Activated T-helper 1 cell treated with anti-CD3 and anti-CD28 coated beads, Interleukin-12 subunit alpha, Interleukin-12 subunit beta, Interleukin-2, Interleukin-4 antibody, amounts not matched to agents 30 ng/mL and 10 ng/mL and 1 ng/mL, durations not matched to agents 14 hours and 24 hours and 36 hours (primary cell): Measurements from ENCODE around the gene CPLANE2. TPM values are rescaled to one million over a fixed set of nuclear protein-coding genes. Genes with fewer than 3 reads are reported as not detected.

Experiments used
- DNase-seq: peaks from one replicate; pipeline ENCODE4 v3.0.0; 2021; ENCODE audit warnings: low spot score
- H3K27ac Mint-ChIP-seq: one replicate; pipeline ENCODE4 v1.8.0; 2021; ENCODE audit warnings: mild to moderate bottlenecking, mixed read lengths
- H3K27me3 Mint-ChIP-seq: one replicate; pipeline ENCODE4 v1.8.0; 2022; ENCODE audit warnings: mild to moderate bottlenecking, moderate library complexity, mixed read lengths; ENCODE audit not compliant: insufficient read depth
- H3K36me3 Mint-ChIP-seq: one replicate; pipeline ENCODE4 v1.8.0; 2021; ENCODE audit warnings: low read depth, mixed read lengths
- H3K4me1 Mint-ChIP-seq: one replicate; pipeline ENCODE4 v1.8.0; 2021; ENCODE audit warnings: low read depth, mixed read lengths
- H3K4me3 Mint-ChIP-seq: one replicate; pipeline ENCODE4 v1.8.0; 2021; ENCODE audit warnings: mild to moderate bottlenecking, moderate library complexity, mixed read lengths
- H3K9me3 Mint-ChIP-seq: one replicate; pipeline ENCODE4 v1.8.0; 2021; ENCODE audit warnings: mixed read lengths
- intact Hi-C: fragments of 100-400 bp; cut with micrococcal nuclease; formaldehyde crosslinking; loops from one replicate; pipeline ENCODE4 v1.15.1; 2024
- total RNA-seq: library from RNA; stranded (reverse); gene quantifications from 2 replicates; pipeline ENCODE4 v1.2.3, GENCODE V29; 2022

The CPLANE2 gene
- 3.8 and 4.1 TPM in 2 replicates for total RNA-seq

GRCh38 chr1:16236511-16237342, at the start of gene CPLANE2:
CPLANE2 (minus strand) TSS chr1:16237183; CDS start chr1:16236742, 441 bp downstream.
- Mint-ChIP-seq H3K36me3 (no peaks in the 10 kb centered on the region), H3K4me1 (peaks cover 26% of the 10 kb centered on the region)

DNA sequence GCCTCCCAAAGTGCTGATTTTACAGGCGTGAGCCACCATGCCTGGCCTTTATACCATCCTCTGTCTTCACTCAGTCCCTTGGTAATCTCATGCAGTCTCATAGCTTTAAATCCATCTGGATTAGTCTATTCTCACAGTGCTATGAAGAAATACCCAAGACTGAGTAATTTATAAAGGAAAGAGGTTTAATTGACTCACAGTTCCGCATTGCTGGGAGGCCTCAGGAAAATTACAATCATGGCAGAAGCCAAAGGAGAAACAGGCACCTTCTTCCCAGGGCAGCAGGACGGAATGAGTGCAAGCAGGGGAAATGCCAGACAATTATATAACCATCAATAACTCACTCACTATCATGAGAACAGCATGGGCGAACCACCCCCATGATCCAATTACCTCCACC, 49.1 kb upstream of the CPLANE2 start:
- Mint-ChIP-seq H3K36me3 (peaks cover 16% of the 10 kb centered on the region), H3K4me1 (peaks cover 5% of the 10 kb centered on the region), H3K27ac (no peak overlapping the region), H3K4me3 (no peak overlapping the region), H3K9me3 (no peaks in the 10 kb centered on the region), H3K27me3 (no peaks in the 10 kb centered on the region)
- no peak for DNase-seq
- intact Hi-C loops, result no loop called here

More at GRCh38 chr1:16236511-16237342, at the start of gene CPLANE2:
- DNase-seq, result peak; percentile 96
- Mint-ChIP-seq H3K4me3 (peak within 1 kb of the TSS; percentile 83), H3K27me3 (no peaks in the 10 kb centered on the region), H3K9me3 (no peaks in the 10 kb centered on the region), H3K27ac (peak within 1 kb of the TSS; percentile 87)
- intact Hi-C loops, result loop anchor here (1.0 to 5.0 kb wide), 8 partner anchors 8 to 619 kb away; partner anchors contain the start of genes DDI2, FBXO42, NECAP2 and SZRD1

DNA sequence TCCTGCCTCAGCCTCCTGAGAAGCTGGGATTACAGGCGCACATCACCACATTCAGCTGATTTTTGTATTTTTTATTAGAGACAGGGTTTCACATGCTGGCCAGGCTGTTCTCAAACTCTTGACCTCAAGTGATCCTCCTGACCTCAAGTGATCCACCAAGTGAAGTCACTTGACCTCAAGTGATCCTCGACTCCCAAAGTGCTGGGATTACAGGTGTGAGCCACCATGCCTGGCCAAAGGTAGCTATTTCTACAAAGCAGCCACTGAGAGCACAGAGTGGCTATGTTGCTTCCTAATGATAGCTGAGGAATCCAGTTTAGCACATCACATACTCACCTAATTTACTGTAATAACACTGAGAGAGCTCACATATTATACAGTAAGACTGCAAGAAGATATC, 44.8 kb upstream of the CPLANE2 start:
- no peaks in the 10 kb centered on the region for H3K27me3 Mint-ChIP-seq
- no peak overlapping the region for H3K4me3 Mint-ChIP-seq
- H3K4me1 Mint-ChIP-seq, result peaks cover 5% of the 10 kb centered on the region
- H3K36me3 Mint-ChIP-seq, result peaks cover 10% of the 10 kb centered on the region
- intact Hi-C loops, result no loop called here
- no peak for DNase-seq
- H3K27ac Mint-ChIP-seq, result no peak overlapping the region
- no peaks in the 10 kb centered on the region for H3K9me3 Mint-ChIP-seq

DNA sequence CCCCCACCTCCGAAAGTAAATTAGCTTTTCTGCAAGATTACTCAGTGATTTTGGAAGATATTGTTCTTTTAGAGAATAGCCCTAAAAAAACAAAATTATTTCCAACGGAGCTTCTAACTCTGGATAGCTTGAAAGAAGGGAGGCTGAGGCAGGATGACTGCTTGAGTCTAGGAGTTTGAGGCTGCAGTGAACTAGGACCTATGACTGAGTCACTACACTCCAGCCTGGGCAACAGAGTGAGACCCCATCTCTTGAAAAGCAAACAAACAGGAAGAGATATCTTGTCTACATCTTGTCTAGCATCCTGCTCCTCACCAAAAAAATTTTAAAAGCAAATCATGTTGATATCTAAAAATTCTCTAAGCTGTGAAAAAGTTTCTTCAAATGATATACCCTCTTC, 42.2 kb upstream of the CPLANE2 start:
- peaks cover 8% of the 10 kb centered on the region for H3K36me3 Mint-ChIP-seq
- no peak for DNase-seq
- intact Hi-C loops, result no loop called here
- no peak overlapping the region for H3K27ac Mint-ChIP-seq
- H3K9me3 Mint-ChIP-seq, result no peaks in the 10 kb centered on the region
- H3K4me3 Mint-ChIP-seq, result no peak overlapping the region
- H3K27me3 Mint-ChIP-seq, result no peaks in the 10 kb centered on the region
- peaks cover 2% of the 10 kb centered on the region for H3K4me1 Mint-ChIP-seq

GRCh38 chr1:16276302-16277030, 39.5 kb upstream of the CPLANE2 start:
- Mint-ChIP-seq H3K9me3 (no peaks in the 10 kb centered on the region), H3K4me1 (peaks cover 3% of the 10 kb centered on the region), H3K4me3 (no peak overlapping the region), H3K36me3 (peaks cover 4% of the 10 kb centered on the region), H3K27me3 (no peaks in the 10 kb centered on the region), H3K27ac (no peak overlapping the region)
- intact Hi-C loops, result no loop called here
- DNase-seq, result no peak

DNA sequence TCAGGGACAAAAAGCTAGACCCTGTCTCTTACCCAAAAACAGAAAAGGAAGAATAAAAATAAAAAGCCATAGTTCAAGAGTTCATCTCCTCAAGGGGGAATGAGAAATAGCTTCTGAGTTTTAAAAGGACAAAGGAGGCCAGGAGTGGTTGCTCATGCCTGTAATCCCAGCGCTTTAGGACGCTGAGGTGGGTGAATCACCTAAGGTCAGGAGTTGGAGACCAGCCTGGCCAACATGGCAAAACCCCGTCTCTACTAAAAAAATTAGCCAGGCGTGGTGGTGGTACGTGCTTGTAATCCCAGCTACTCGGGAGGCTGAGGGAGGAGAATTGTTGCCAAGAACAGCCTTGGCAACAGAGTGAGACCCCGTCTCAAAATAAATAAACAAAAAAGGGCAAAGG, 38.6 kb upstream of the CPLANE2 start:
- Mint-ChIP-seq H3K27ac (no peak overlapping the region), H3K27me3 (no peaks in the 10 kb centered on the region), H3K4me1 (peaks cover 4% of the 10 kb centered on the region), H3K4me3 (no peak overlapping the region), H3K36me3 (peaks cover 4% of the 10 kb centered on the region), H3K9me3 (no peaks in the 10 kb centered on the region)
- DNase-seq, result no peak
- intact Hi-C loops, result no loop called here

GRCh38 chr1:16267690-16268180, 30.8 kb upstream of the CPLANE2 start:
- intact Hi-C loops, result no loop called here
- no peak for DNase-seq
- H3K4me3 Mint-ChIP-seq, result no peak overlapping the region
- no peaks in the 10 kb centered on the region for H3K27me3 Mint-ChIP-seq
- H3K36me3 Mint-ChIP-seq, result peaks cover 6% of the 10 kb centered on the region
- H3K27ac Mint-ChIP-seq, result no peak overlapping the region
- H3K4me1 Mint-ChIP-seq, result peaks cover 12% of the 10 kb centered on the region
- H3K9me3 Mint-ChIP-seq, result no peaks in the 10 kb centered on the region

GRCh38 chr1:16266411-16267118, 29.6 kb upstream of the CPLANE2 start:
- Mint-ChIP-seq H3K36me3 (peaks cover 6% of the 10 kb centered on the region), H3K4me3 (no peak overlapping the region), H3K4me1 (peaks cover 10% of the 10 kb centered on the region), H3K27me3 (no peaks in the 10 kb centered on the region), H3K9me3 (no peaks in the 10 kb centered on the region), H3K27ac (no peak overlapping the region)
- intact Hi-C loops, result no loop called here
- DNase-seq, result no peak

- Mint-ChIP-seq H3K27ac (no peak overlapping the region), H3K4me3 (no peak overlapping the region), H3K27me3 (no peaks in the 10 kb centered on the region), H3K4me1 (peaks cover 8% of the 10 kb centered on the region), H3K9me3 (no peaks in the 10 kb centered on the region), H3K36me3 (peaks cover 4% of the 10 kb centered on the region)
- intact Hi-C loops, result no loop called here
- DNase-seq, result no peak
These were observed 25.1 kb upstream of the CPLANE2 start for GRCh38 chr1:16262067-16262466.

DNA sequence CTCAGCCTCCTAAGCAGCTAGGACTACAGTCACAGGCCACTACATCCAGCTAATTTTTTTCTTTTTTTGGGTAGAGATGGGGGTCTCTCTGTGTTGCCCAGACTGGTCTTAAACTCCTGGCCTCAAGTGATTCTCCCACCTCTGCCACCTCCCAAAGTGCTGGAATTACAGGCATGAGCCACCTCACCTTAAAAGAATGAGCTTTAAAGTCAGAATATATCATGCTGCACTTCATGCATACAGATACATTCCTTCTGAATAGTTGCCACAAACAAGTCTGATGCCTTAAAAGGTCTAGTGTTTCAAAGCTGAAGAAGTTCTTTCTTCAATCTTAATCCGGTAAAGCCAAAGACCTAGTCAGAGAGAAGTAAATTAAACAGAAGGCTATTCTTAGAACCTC, 23.8 kb upstream of the CPLANE2 start:
- no peaks in the 10 kb centered on the region for H3K9me3 Mint-ChIP-seq
- no peak overlapping the region for H3K4me3 Mint-ChIP-seq
- DNase-seq, result no peak
- H3K27me3 Mint-ChIP-seq, result no peaks in the 10 kb centered on the region
- no peaks in the 10 kb centered on the region for H3K4me1 Mint-ChIP-seq
- H3K36me3 Mint-ChIP-seq, result peaks cover 5% of the 10 kb centered on the region
- no peak overlapping the region for H3K27ac Mint-ChIP-seq
- intact Hi-C loops, result no loop called here

DNA sequence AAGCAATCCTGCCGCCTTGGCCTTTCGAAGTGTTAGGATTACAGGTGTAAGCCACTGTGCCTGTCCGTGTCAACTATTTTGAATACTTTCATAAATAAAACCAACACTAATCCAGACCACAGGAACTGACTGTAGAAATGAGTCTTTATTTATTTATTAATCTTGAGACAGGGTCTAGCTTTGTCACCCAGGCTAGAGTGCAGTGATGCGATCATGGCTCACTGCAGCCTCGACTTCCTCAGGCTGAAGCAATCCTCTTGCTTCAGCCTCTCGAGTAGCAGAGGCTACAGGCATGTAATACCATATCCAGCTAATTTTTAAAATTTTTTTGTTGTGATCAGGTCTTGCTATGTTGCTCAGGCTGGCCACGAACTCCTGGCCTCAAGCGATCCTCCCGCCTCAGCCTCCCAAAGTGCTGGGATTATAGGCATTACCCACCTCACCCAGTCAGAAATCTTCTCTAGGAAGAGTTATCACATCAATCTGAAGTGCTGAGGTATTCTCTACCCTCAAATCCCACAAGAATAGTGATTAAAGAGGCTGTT, 21.7 kb upstream of the CPLANE2 start:
- no peak overlapping the region for H3K4me3 Mint-ChIP-seq

GRCh38 chr1:16257968-16258367, 21.0 kb upstream of the CPLANE2 start:
- no peak for DNase-seq
- H3K4me1 Mint-ChIP-seq, result no peaks in the 10 kb centered on the region
- H3K27ac Mint-ChIP-seq, result no peak overlapping the region
- peaks cover 16% of the 10 kb centered on the region for H3K36me3 Mint-ChIP-seq
- intact Hi-C loops, result no loop called here
- no peaks in the 10 kb centered on the region for H3K27me3 Mint-ChIP-seq
- no peaks in the 10 kb centered on the region for H3K9me3 Mint-ChIP-seq
- H3K4me3 Mint-ChIP-seq, result no peak overlapping the region

More for the DNA sequence above, 21.7 kb upstream of the CPLANE2 start:
- Mint-ChIP-seq H3K27ac (no peak overlapping the region), H3K9me3 (no peaks in the 10 kb centered on the region), H3K4me1 (no peaks in the 10 kb centered on the region), H3K27me3 (no peaks in the 10 kb centered on the region), H3K36me3 (peaks cover 15% of the 10 kb centered on the region)
- DNase-seq, result no peak
- intact Hi-C loops, result no loop called here
